Skeletal muscle cell (primary cell): ENCODE results near the gene PSMF1.

Source experiments
- DNase-seq: peaks from one replicate; pipeline ENCODE4 v3.0.0-alpha.2; 2010; ENCODE audit warnings: low read depth
- H3K4me3 ChIP-seq: 2 replicates; pipeline ENCODE4 v1.5.1; 2011; ENCODE audit warnings: low read depth, mild to moderate bottlenecking, control low read depth, low read length, moderate library complexity

PSMF1 gene

GRCh38 chr20:1118336-1119127, at the start of gene PSMF1:
TSS of gene PSMF1 (plus strand) at chr20:1118602. CDS start at chr20:1118774, 172 bp downstream.
- DNase-seq: peak; percentile 66
- peak within 1 kb of the TSS; percentile 99 for H3K4me3 ChIP-seq

GRCh38 chr20:1072258-1072657, 46.1 kb upstream of the PSMF1 start:
- no peak overlapping the region for H3K4me3 ChIP-seq
- no peak for DNase-seq

GRCh38 chr20:1075616-1076015, 42.8 kb upstream of the PSMF1 start:
- no peak for DNase-seq
- no peak overlapping the region for H3K4me3 ChIP-seq

GRCh38 chr20:1081891-1082290, 36.5 kb upstream of the PSMF1 start:
- DNase-seq: no peak

GRCh38 chr20:1083431-1084080, 34.8 kb upstream of the PSMF1 start:
- DNase-seq: no peak
- no peak overlapping the region for H3K4me3 ChIP-seq

More at GRCh38 chr20:1081891-1082290, 36.5 kb upstream of the PSMF1 start:
- no peak overlapping the region for H3K4me3 ChIP-seq

- no peak for DNase-seq
- no peak overlapping the region for H3K4me3 ChIP-seq
These were observed 32.7 kb upstream of the PSMF1 start for GRCh38 chr20:1085492-1086276.

GRCh38 chr20:1086277-1087213, 31.9 kb upstream of the PSMF1 start:
- no peak for DNase-seq
- no peak overlapping the region for H3K4me3 ChIP-seq

- DNase-seq: peak; percentile 20
- no peak overlapping the region for H3K4me3 ChIP-seq
These were observed 31.0 kb upstream of the PSMF1 start for GRCh38 chr20:1087311-1087905.

- no peak for DNase-seq
- H3K4me3 ChIP-seq: no peak overlapping the region
These were observed 23.7 kb upstream of the PSMF1 start for GRCh38 chr20:1094751-1095150.

GRCh38 chr20:1101533-1101932, 16.9 kb upstream of the PSMF1 start:
- no peak overlapping the region for H3K4me3 ChIP-seq

GRCh38 chr20:1102016-1102415, 16.4 kb upstream of the PSMF1 start:
- no peak overlapping the region for H3K4me3 ChIP-seq
- no peak for DNase-seq

More at GRCh38 chr20:1101533-1101932, 16.9 kb upstream of the PSMF1 start:
- no peak for DNase-seq

- no peak overlapping the region for H3K4me3 ChIP-seq
- DNase-seq: no peak
These were observed 14.7 kb upstream of the PSMF1 start for GRCh38 chr20:1103751-1104150.

GRCh38 chr20:1105599-1106194, 12.7 kb upstream of the PSMF1 start:
- H3K4me3 ChIP-seq: no peak overlapping the region
- DNase-seq: no peak

GRCh38 chr20:1107176-1107575, 11.2 kb upstream of the PSMF1 start:
- no peak overlapping the region for H3K4me3 ChIP-seq
- DNase-seq: no peak

GRCh38 chr20:1108437-1108920, 9.9 kb upstream of the PSMF1 start:
- DNase-seq: no peak
- no peak overlapping the region for H3K4me3 ChIP-seq

GRCh38 chr20:1112908-1113307, 5.5 kb upstream of the PSMF1 start:
- no peak for DNase-seq

GRCh38 chr20:1118004-1118335, 432 bp upstream of the PSMF1 start:
- no peak for DNase-seq
- H3K4me3 ChIP-seq: peak overlapping the region; percentile 99

More at GRCh38 chr20:1112908-1113307, 5.5 kb upstream of the PSMF1 start:
- no peak overlapping the region for H3K4me3 ChIP-seq

GRCh38 chr20:1119128-1119505, 715 bp downstream of the PSMF1 start:
- DNase-seq: no peak
- H3K4me3 ChIP-seq: peak overlapping the region; percentile 99
